HCT116 (cell line): Measurements from ENCODE around the gene NUP210. TPM values are rescaled to one million over a fixed set of nuclear protein-coding genes. Genes with fewer than 3 reads are reported as not detected.

Source experiments
- ATAC-seq: fragments of 200-7000 bp; cut with Tn5 transposase; 2 replicates; pipeline ENCODE4 v1.9.1; 2020; ENCODE audit warnings: mild to moderate bottlenecking, moderate library complexity
- BruUV-seq: library from RNA; stranded (reverse); fragments of 400-500 nt; replicated peaks from 2 replicates; lab custom pipeline; 2021; lab: Mats Ljungman, UMichigan
- CTCF ChIA-PET: fragments of 300-600 bp; sonication (Branson Sonifier 250); formaldehyde crosslinking; loops from one replicate; lab custom pipeline; 2021; ENCODE audit warnings: antibody characterized with exemption; lab: Charles Lee
- POLR2A ChIA-PET: fragments of 300-600, 350-600 bp; sonication (Branson Sonifier 250); formaldehyde crosslinking; loops from one replicate; lab custom pipeline; 2021; ENCODE audit warnings: antibody characterized with exemption; lab: Charles Lee
- RAD21 ChIA-PET, 2 experiments: fragments of 300-600 bp; sonication (Branson Sonifier 250); formaldehyde crosslinking; loops; one replicate each; lab custom pipeline; 2023; ENCODE audit warnings: low total read pairs in 2 of 2; ENCODE audit not compliant: uncharacterized antibody in 2 of 2, unreplicated experiment in 2 of 2, low non-redundant PET in 1 of 2; lab: Charles Lee
- DNase-seq: peaks from one replicate; pipeline ENCODE4 v3.0.0-alpha.2; 2010; ENCODE audit warnings: low read depth, low spot score
- H2AFZ ChIP-seq: fragments of 200-600 bp; shearing (Covaris generic), sonication (generic); 2 replicates; pipeline ENCODE4 v1.6.1; 2017; ENCODE audit warnings: low read depth, mixed run types, mixed read lengths, antibody characterized with exemption, low read length; ENCODE audit not compliant: poor library complexity, severe bottlenecking
- H3K27ac ChIP-seq: 2 replicates; pipeline ENCODE4 v1.5.1; 2012; ENCODE audit warnings: low read depth, low read length
- H3K27me3 ChIP-seq: fragments of 200-600 bp; sonication (generic); 2 replicates; pipeline ENCODE4 v1.6.1; 2016; ENCODE audit warnings: mixed run types, low read length, mixed read lengths; ENCODE audit not compliant: insufficient read depth
- H3K36me3 ChIP-seq, 2 experiments: fragments of 200-500 bp in 1 of 2; fragments of 200-600 bp in 1 of 2; sonication (Bioruptor generic) in 1 of 2; sonication (generic) in 1 of 2; 2 replicates each; pipeline versions ENCODE4 v1.5.1 to v1.6.1; 2014 to 2016; ENCODE audit warnings: low read length in 2 of 2, inconsistent platforms in 1 of 2, mixed read lengths in 1 of 2, mixed run types in 1 of 2; ENCODE audit not compliant: insufficient read depth in 2 of 2, control insufficient read depth in 1 of 2
- H3K4me1 ChIP-seq, 2 experiments: fragments of 200-600 bp in 1 of 2; sonication (generic) in 1 of 2; 2 replicates each; pipeline versions ENCODE4 v1.5.1 to v1.6.1; 2012 to 2017; ENCODE audit warnings: low read length in 2 of 2, inconsistent platforms in 1 of 2, mild to moderate bottlenecking in 1 of 2, mixed read lengths in 1 of 2, mixed run types in 1 of 2, moderate library complexity in 1 of 2; ENCODE audit not compliant: insufficient read depth in 2 of 2, control insufficient read depth in 1 of 2
- H3K4me2 ChIP-seq: fragments of 200-600 bp; sonication (generic); 2 replicates; pipeline ENCODE4 v1.6.1; 2017; ENCODE audit warnings: mixed run types, low read length, mixed read lengths
- H3K4me3 ChIP-seq, 2 experiments: fragments of 200-600 bp in 1 of 2; sonication (generic) in 1 of 2; replicated peaks in 1 of 2; 2 replicates each; pipeline ENCODE4 v1.5.1; 2011 to 2016; ENCODE audit warnings: low read length in 2 of 2, control low read depth in 1 of 2, low read depth in 1 of 2, mild to moderate bottlenecking in 1 of 2, mixed read lengths in 1 of 2, mixed run types in 1 of 2
- H3K79me2 ChIP-seq: fragments of 200-600 bp; sonication (generic); 2 replicates; pipeline ENCODE4 v1.6.1; 2017; ENCODE audit warnings: mild to moderate bottlenecking, mixed run types, low read length, moderate library complexity, mixed read lengths; ENCODE audit not compliant: insufficient read depth
- H3K9ac ChIP-seq: fragments of 200-600 bp; sonication (generic); 2 replicates; pipeline ENCODE4 v1.6.1; 2016; ENCODE audit warnings: low read length, mixed read lengths
- H3K9me2 ChIP-seq: fragments of 200-600 bp; sonication (generic), shearing (Covaris generic); 2 replicates; pipeline ENCODE4 v1.6.1; 2017; ENCODE audit warnings: mixed run types, mild to moderate bottlenecking, moderate library complexity; ENCODE audit not compliant: insufficient read depth
- H3K9me3 ChIP-seq, 2 experiments: fragments of 200-500 bp in 1 of 2; fragments of 200-600 bp in 1 of 2; sonication (Bioruptor generic) in 1 of 2; sonication (generic) in 1 of 2; 2 replicates each; pipeline ENCODE4 v1.6.1; 2014 to 2017; ENCODE audit warnings: low read length in 2 of 2, mixed read lengths in 2 of 2, inconsistent platforms in 1 of 2, low read depth in 1 of 2, mild to moderate bottlenecking in 1 of 2, mixed run types in 1 of 2, moderate library complexity in 1 of 2; ENCODE audit not compliant: control insufficient read depth in 1 of 2, insufficient read depth in 1 of 2
- H4K20me1 ChIP-seq: fragments of 200-600 bp; sonication (generic), shearing (Covaris generic); 2 replicates; pipeline ENCODE4 v1.6.1; 2017; ENCODE audit warnings: mixed run types, mild to moderate bottlenecking, moderate library complexity; ENCODE audit not compliant: insufficient read depth
- CEBPB ChIP-seq: IDR thresholded peaks from 2 replicates; pipeline ENCODE4 v1.6.1; 2012; ENCODE audit warnings: low read depth
- EGR1 ChIP-seq: IDR thresholded peaks from 2 replicates; pipeline ENCODE4 v1.6.1; 2012; ENCODE audit warnings: low read depth
- EZH2 ChIP-seq: fragments of 200-600 bp; sonication (generic); IDR thresholded peaks from 2 replicates; pipeline ENCODE4 v1.6.1; 2017; ENCODE audit warnings: antibody characterized with exemption, mixed run types
- JUND ChIP-seq: IDR thresholded peaks from 2 replicates; pipeline ENCODE4 v1.6.1; 2012
- POLR2A ChIP-seq: IDR thresholded peaks from 2 replicates; pipeline ENCODE4 v1.7.0; 2011; ENCODE audit warnings: borderline replicate concordance; ENCODE audit not compliant: insufficient read depth, insufficient read length; ENCODE audit errors: extremely low read depth
- SP1 ChIP-seq: IDR thresholded peaks from 2 replicates; pipeline ENCODE4 v1.6.1; 2012; ENCODE audit warnings: low read depth
- SRF ChIP-seq: IDR thresholded peaks from 2 replicates; pipeline ENCODE4 v1.6.1; 2012; ENCODE audit warnings: low read depth
- ZFX ChIP-seq: fragments of 450-650 bp; IDR thresholded peaks from 2 replicates; pipeline ENCODE4 v1.6.1; 2017
- ZNF274 ChIP-seq: fragments of 200-500 bp; sonication (Bioruptor generic); IDR thresholded peaks from 2 replicates; pipeline ENCODE4 v1.6.1; 2014; ENCODE audit warnings: mild to moderate bottlenecking, low read depth, low read length, inconsistent platforms
- intact Hi-C: fragments of 100-400 bp; cut with micrococcal nuclease; formaldehyde crosslinking; loops from 2 replicates; pipeline ENCODE4 v1.10.0; 2022
- total RNA-seq: library from RNA; stranded (reverse); gene quantifications from one replicate; pipeline ENCODE4 v1.2.1, GENCODE V29; 2021; ENCODE audit not compliant: unreplicated experiment
- TF ChIP-seq, protein P1 (sequence below): IDR thresholded peaks from 2 replicates; pipeline ENCODE4 v1.6.1; 2012
- TF ChIP-seq, protein P2 (sequence below): IDR thresholded peaks from 2 replicates; pipeline ENCODE4 v1.6.1; 2011; ENCODE audit warnings: mild to moderate bottlenecking, low read length, moderate library complexity; ENCODE audit not compliant: insufficient replicate concordance; ENCODE audit errors: extremely low read depth
- TF ChIP-seq, protein P3 (sequence below), 3 experiments: fragments of 200-600 bp in 1 of 3; sonication (generic) in 1 of 3; IDR thresholded peaks in 2 of 3; conservative IDR thresholded peaks in 1 of 3; 2 replicates each; pipeline ENCODE4 v1.5.1; 2012 to 2017; ENCODE audit warnings: low read depth in 2 of 3, low read length in 2 of 3, antibody characterized with exemption in 1 of 3, borderline replicate concordance in 1 of 3, control low read depth in 1 of 3, mild to moderate bottlenecking in 1 of 3, mixed read lengths in 1 of 3, mixed run types in 1 of 3, moderate library complexity in 1 of 3; ENCODE audit not compliant: insufficient read depth in 1 of 3
- TF ChIP-seq, protein P4 (sequence below): IDR thresholded peaks from 2 replicates; pipeline ENCODE4 v1.6.1; 2012; ENCODE audit warnings: low read depth

Gene NUP210
- total RNA-seq, 1 experiment from 2014 or later, result 74.9 TPM

DNA sequence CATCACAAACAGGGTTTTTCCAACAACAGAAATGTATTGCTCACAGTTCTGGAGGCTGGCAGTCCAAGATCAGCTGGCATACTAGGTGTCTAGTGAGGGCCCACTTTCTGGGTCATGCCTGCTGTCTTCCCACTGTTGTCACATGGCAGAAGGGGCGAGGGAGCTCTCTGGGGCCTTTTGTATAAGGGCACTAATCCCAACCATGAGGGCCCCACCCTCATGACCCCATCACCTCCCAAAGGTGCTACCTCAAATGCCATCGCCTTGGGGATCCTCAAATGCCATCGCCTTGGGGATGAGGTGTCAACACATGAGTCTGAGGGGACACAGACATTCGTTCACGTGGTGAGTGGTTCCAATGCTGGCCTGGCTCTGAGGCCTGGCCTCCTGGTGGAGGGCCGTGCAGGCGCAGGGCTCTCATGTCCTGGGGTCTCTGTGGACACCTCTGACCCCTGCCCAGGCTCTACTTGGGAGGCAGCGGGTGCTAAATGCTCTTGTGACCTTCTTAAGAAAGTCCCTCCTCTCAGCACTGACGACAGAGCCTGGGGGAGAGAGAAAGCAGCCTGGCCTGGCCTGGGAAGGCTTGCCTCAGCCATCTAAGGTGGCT is 16.8 kb downstream of the NUP210 start:
- BruUV-seq, result no TSS peak
- H3K36me3 ChIP-seq, result no peaks in the 10 kb centered on the region; a peak in 1 of 4 replicates
- no peak overlapping the region for H3K9ac ChIP-seq
- no peak overlapping the region for H3K4me2 ChIP-seq
- no peak overlapping the region for H3K27ac ChIP-seq
- no peak overlapping the region for H3K4me3 ChIP-seq
- H2AFZ ChIP-seq, result no peak overlapping the region
- H3K9me2 ChIP-seq, result no peaks in the 10 kb centered on the region
- RAD21 ChIA-PET, result no interaction called here
- POLR2A ChIA-PET, result no interaction called here
- intact Hi-C loops, result no loop called here
- CTCF ChIA-PET, result no interaction called here
- H3K4me1 ChIP-seq, result no peaks in the 10 kb centered on the region
- H3K79me2 ChIP-seq, result peaks cover 66% of the 10 kb centered on the region
- no peaks in the 10 kb centered on the region for H3K27me3 ChIP-seq
- TF ChIP-seq ZFX (no peak), EZH2 (no peak), JUND (no peak), EGR1 (no peak), CEBPB (no peak), SRF (no peak), ZNF274 (no peak), POLR2A (no peak), SP1 (no peak)
- TF ChIP-seq, protein P1, sequence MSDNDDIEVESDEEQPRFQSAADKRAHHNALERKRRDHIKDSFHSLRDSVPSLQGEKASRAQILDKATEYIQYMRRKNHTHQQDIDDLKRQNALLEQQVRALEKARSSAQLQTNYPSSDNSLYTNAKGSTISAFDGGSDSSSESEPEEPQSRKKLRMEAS, result no peak
- TF ChIP-seq, protein P2, sequence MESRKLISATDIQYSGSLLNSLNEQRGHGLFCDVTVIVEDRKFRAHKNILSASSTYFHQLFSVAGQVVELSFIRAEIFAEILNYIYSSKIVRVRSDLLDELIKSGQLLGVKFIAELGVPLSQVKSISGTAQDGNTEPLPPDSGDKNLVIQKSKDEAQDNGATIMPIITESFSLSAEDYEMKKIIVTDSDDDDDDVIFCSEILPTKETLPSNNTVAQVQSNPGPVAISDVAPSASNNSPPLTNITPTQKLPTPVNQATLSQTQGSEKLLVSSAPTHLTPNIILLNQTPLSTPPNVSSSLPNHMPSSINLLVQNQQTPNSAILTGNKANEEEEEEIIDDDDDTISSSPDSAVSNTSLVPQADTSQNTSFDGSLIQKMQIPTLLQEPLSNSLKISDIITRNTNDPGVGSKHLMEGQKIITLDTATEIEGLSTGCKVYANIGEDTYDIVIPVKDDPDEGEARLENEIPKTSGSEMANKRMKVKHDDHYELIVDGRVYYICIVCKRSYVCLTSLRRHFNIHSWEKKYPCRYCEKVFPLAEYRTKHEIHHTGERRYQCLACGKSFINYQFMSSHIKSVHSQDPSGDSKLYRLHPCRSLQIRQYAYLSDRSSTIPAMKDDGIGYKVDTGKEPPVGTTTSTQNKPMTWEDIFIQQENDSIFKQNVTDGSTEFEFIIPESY, result no peak
- TF ChIP-seq, protein P3, sequence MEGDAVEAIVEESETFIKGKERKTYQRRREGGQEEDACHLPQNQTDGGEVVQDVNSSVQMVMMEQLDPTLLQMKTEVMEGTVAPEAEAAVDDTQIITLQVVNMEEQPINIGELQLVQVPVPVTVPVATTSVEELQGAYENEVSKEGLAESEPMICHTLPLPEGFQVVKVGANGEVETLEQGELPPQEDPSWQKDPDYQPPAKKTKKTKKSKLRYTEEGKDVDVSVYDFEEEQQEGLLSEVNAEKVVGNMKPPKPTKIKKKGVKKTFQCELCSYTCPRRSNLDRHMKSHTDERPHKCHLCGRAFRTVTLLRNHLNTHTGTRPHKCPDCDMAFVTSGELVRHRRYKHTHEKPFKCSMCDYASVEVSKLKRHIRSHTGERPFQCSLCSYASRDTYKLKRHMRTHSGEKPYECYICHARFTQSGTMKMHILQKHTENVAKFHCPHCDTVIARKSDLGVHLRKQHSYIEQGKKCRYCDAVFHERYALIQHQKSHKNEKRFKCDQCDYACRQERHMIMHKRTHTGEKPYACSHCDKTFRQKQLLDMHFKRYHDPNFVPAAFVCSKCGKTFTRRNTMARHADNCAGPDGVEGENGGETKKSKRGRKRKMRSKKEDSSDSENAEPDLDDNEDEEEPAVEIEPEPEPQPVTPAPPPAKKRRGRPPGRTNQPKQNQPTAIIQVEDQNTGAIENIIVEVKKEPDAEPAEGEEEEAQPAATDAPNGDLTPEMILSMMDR (IDR thresholded peaks at IDR 0.05 in 2 of 3, conservative IDR thresholded peaks at IDR 0.05 in 1 of 3; ENCODE audit: borderline replicate concordance in 1 of 3, insufficient read depth in 1 of 3, low read depth in 2 of 3, low read length in 2 of 3), result no peak
- TF ChIP-seq, protein P4, sequence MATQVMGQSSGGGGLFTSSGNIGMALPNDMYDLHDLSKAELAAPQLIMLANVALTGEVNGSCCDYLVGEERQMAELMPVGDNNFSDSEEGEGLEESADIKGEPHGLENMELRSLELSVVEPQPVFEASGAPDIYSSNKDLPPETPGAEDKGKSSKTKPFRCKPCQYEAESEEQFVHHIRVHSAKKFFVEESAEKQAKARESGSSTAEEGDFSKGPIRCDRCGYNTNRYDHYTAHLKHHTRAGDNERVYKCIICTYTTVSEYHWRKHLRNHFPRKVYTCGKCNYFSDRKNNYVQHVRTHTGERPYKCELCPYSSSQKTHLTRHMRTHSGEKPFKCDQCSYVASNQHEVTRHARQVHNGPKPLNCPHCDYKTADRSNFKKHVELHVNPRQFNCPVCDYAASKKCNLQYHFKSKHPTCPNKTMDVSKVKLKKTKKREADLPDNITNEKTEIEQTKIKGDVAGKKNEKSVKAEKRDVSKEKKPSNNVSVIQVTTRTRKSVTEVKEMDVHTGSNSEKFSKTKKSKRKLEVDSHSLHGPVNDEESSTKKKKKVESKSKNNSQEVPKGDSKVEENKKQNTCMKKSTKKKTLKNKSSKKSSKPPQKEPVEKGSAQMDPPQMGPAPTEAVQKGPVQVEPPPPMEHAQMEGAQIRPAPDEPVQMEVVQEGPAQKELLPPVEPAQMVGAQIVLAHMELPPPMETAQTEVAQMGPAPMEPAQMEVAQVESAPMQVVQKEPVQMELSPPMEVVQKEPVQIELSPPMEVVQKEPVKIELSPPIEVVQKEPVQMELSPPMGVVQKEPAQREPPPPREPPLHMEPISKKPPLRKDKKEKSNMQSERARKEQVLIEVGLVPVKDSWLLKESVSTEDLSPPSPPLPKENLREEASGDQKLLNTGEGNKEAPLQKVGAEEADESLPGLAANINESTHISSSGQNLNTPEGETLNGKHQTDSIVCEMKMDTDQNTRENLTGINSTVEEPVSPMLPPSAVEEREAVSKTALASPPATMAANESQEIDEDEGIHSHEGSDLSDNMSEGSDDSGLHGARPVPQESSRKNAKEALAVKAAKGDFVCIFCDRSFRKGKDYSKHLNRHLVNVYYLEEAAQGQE, result no peak
- TF ChIP-seq, all 23 proteins: peak for 0
- Histone ChIP-seq H3K9me3 (no peaks in the 10 kb centered on the region; a peak in 1 of 4 replicates), H4K20me1 (no peaks in the 10 kb centered on the region)
- DNase-seq (no peak), ATAC-seq (no peak)
